Measurements from ENCODE around the gene HBEGF.

- TF ChIP-seq EZH2 (IDR thresholded peaks at IDR 0.05; ENCODE audit: insufficient read depth, poor library complexity, severe bottlenecking), result no peak
- TF ChIP-seq EZH2phosphoT487 (IDR thresholded peaks at IDR 0.05; ENCODE audit: insufficient read depth, low read depth), result no peak
These were observed 44.9 kb upstream of the HBEGF start for GRCh38 chr5:140391312-140391711.

Measured in GM23248 (cell line).